H1 (cell line): ENCODE measurements around the gene BABAM2. TPM values are rescaled to one million over a fixed set of nuclear protein-coding genes. Genes with fewer than 3 reads are reported as not detected.

ENCODE experiments used
- CHD1 ChIP-seq: IDR thresholded peaks from 2 replicates; pipeline ENCODE4 v1.6.1; 2012; ENCODE audit warnings: low read depth, low read length, improper control_type of control experiment
- CHD7 ChIP-seq: fragments of 300-600 bp; sonication (generic); IDR thresholded peaks from 2 replicates; pipeline ENCODE4 v1.7.1; 2012; ENCODE audit warnings: low read length, moderate library complexity, mild to moderate bottlenecking, inconsistent platforms; ENCODE audit not compliant: insufficient replicate concordance
- polyA plus RNA-seq, 7 experiments: library from polyadenylated mRNA; depleted of rRNA in 3 of 7; stranded (reverse) in 5 of 7; unstranded in 2 of 7; fragments of >200 nt in 5 of 7; fragments of 200-250 nt in 2 of 7; gene quantifications; 1 replicate in 5 of 7; 2 replicates in 1 of 7; 4 replicates in 1 of 7; pipeline versions ENCODE4 v1.2.1 to v1.2.3, GENCODE V29; 2011 to 2013; ENCODE audit warnings: missing spikeins in 2 of 7, mixed read lengths in 2 of 7
- total RNA-seq: library from RNA; stranded (reverse); fragmentation: NEBNext Ultra II Directional; extraction: Animal tissue kit (Norgen Biotek cat#: 25700); gene quantifications from 2 replicates; pipeline ENCODE4 v1.2.1, GENCODE V29; 2021

Gene BABAM2
- total and polyA plus RNA-seq, 2 of the 8 experiments (the other 6 are each of a cell fraction or from before 2014, with no cell fraction given), result 15.8 to 20.9 TPM

DNA sequence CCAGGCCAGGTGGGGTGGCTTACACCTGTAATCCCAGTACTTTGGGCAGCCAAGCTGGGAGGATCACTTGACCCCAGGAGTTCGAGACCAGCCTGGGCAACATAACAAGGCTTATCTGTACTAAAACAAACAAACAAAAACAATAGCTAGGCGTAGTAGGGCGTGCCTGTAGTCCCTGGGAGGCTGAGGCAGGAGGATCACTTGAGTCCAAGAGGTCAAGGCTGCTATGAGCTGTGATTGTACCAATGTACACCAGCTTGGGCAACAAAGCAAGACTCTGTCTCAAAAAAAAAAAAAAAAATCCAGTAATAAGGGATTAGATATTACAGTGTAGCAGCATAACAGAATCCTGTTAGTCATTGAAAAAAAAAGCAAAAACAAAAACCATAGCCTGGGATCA is 279.0 kb downstream of the BABAM2 start (continued):
- TF ChIP-seq CHD7 (no peak), CHD1 (no peak)
